SU-DHL-6 (cell line): Measurements from ENCODE around the gene PRM1.

ENCODE experiments used
- H2AFZ ChIP-seq: fragments of 200-600 bp; sonication (generic); 2 replicates; pipeline ENCODE4 v1.6.1; 2014; ENCODE audit warnings: low read depth, mild to moderate bottlenecking, moderate library complexity, mixed read lengths, antibody characterized with exemption, low read length; ENCODE audit not compliant: severe bottlenecking
- H3F3A ChIP-seq: fragments of 200-600 bp; shearing (Covaris generic); 2 replicates; pipeline ENCODE4 v1.6.0; 2016; ENCODE audit warnings: antibody characterized with exemption, mild to moderate bottlenecking; ENCODE audit not compliant: insufficient read depth
- H3K27ac ChIP-seq: fragments of 200-600 bp; sonication (generic); 2 replicates; pipeline ENCODE4 v1.5.1; 2016; ENCODE audit warnings: low read depth, mild to moderate bottlenecking, low read length, moderate library complexity, mixed read lengths
- H3K27me3 ChIP-seq: fragments of 200-600 bp; sonication (generic), shearing (Covaris generic); 2 replicates; pipeline ENCODE4 v1.6.0; 2014; ENCODE audit warnings: mild to moderate bottlenecking, low read length
- H3K36me3 ChIP-seq: fragments of 200-600 bp; sonication (generic); 2 replicates; pipeline ENCODE4 v1.6.1; 2014; ENCODE audit warnings: mild to moderate bottlenecking, low read length, mixed read lengths
- H3K4me2 ChIP-seq: fragments of 300-600, 200-600 bp; shearing (Covaris generic), sonication (generic); 2 replicates; pipeline ENCODE4 v1.6.0; 2014; ENCODE audit warnings: low read length, low read depth, mild to moderate bottlenecking; ENCODE audit not compliant: poor library complexity, severe bottlenecking
- H3K4me3 ChIP-seq: fragments of 200-600 bp; sonication (generic); 2 replicates; pipeline ENCODE4 v1.5.1; 2014; ENCODE audit warnings: antibody characterized with exemption, low read length, mild to moderate bottlenecking, mixed read lengths; ENCODE audit not compliant: insufficient read depth, poor library complexity, severe bottlenecking
- H3K79me2 ChIP-seq: fragments of 200-600 bp; sonication (generic); 2 replicates; pipeline ENCODE4 v1.6.1; 2014; ENCODE audit warnings: mild to moderate bottlenecking, low read length, moderate library complexity; ENCODE audit not compliant: insufficient read depth
- H3K9ac ChIP-seq: fragments of 200-600 bp; sonication (generic); 2 replicates; pipeline ENCODE4 v1.7.0; 2014; ENCODE audit warnings: mild to moderate bottlenecking, low read length
- H3K9me2 ChIP-seq: fragments of 200-600 bp; sonication (generic); replicated peaks from 2 replicates; pipeline ENCODE4 v1.6.1; 2014; ENCODE audit warnings: low read length; ENCODE audit not compliant: insufficient read depth
- H3K9me3 ChIP-seq: fragments of 200-600 bp; sonication (generic); 2 replicates; pipeline ENCODE4 v1.6.1; 2014; ENCODE audit warnings: low read length, mixed read lengths; ENCODE audit not compliant: insufficient read depth
- H4K20me1 ChIP-seq: fragments of 200-600 bp; sonication (generic); 2 replicates; pipeline ENCODE4 v1.6.1; 2014; ENCODE audit warnings: low read depth, mild to moderate bottlenecking, antibody characterized with exemption, low read length, moderate library complexity, mixed read lengths
- EZH2phosphoT487 ChIP-seq: fragments of 200-600 bp; sonication (generic), shearing (Covaris generic); conservative IDR thresholded peaks from 2 replicates; pipeline ENCODE4 v1.6.1; 2018; ENCODE audit warnings: mild to moderate bottlenecking, antibody characterized with exemption, low read length, moderate library complexity, mixed read lengths
- TF ChIP-seq, protein P1 (sequence below): fragments of 200-600 bp; sonication (generic); IDR thresholded peaks from one replicate; pipeline ENCODE4 v1.5.1; 2017; ENCODE audit warnings: antibody characterized with exemption, mild to moderate bottlenecking, low read length, moderate library complexity; ENCODE audit not compliant: insufficient read depth, poor library complexity, severe bottlenecking

The PRM1 gene

DNA sequence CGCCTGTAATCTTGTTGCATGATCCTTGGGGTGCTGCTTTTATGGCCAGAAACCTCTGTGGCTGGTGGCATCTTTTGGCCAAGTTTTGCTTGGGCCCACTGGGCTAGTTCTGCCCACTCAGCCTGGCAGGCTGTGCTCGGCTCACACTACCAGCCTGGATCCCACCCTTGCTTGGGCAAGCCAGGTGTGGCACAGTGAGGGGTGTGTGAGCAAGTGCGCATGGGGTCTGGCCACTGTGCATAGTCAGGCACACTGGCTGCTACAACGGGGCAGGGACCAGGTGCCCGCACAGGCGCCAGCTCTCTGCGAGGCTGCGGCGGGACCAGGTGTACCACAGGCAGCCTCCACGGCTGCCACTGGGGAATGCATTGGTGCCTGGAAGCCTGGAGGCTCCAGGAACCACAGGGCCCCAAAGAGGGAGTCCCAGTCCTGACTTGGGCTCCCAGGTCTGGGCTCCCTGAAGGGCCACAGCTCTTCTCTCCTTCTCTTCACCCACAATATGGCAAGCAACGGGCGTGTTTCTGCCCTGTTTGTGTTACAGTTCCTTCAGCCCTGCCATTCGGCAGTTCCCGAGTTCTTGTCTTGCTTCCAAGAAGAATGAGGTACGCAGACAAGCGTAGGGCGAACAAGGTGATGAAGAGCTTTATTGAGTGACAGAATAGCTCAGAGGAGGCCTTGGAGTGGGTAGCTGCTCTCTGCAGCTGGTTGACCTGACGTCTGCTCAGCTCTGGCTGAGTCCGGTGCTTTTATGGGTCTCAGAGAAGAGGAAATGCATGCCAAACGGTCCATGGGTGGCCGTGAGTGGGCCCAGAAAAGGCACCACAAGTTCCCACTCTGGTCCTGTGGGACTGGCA lies 26.7 kb upstream of the PRM1 start:
- no peak overlapping the region for H3K27ac ChIP-seq
- no peaks in the 10 kb centered on the region for H3K9me2 ChIP-seq
- no peak overlapping the region for H3K9ac ChIP-seq
- H4K20me1 ChIP-seq: no peaks in the 10 kb centered on the region
- no peaks in the 10 kb centered on the region for H3K36me3 ChIP-seq
- H3K79me2 ChIP-seq: no peaks in the 10 kb centered on the region
- no peak overlapping the region for H3K4me3 ChIP-seq
- peaks cover 12% of the 10 kb centered on the region for H3F3A ChIP-seq
- H3K9me3 ChIP-seq: 0 out of 2 replicates have a peak, but pooled peaks cover 5% of the 10 kb centered on the region
- TF ChIP-seq, protein P1, sequence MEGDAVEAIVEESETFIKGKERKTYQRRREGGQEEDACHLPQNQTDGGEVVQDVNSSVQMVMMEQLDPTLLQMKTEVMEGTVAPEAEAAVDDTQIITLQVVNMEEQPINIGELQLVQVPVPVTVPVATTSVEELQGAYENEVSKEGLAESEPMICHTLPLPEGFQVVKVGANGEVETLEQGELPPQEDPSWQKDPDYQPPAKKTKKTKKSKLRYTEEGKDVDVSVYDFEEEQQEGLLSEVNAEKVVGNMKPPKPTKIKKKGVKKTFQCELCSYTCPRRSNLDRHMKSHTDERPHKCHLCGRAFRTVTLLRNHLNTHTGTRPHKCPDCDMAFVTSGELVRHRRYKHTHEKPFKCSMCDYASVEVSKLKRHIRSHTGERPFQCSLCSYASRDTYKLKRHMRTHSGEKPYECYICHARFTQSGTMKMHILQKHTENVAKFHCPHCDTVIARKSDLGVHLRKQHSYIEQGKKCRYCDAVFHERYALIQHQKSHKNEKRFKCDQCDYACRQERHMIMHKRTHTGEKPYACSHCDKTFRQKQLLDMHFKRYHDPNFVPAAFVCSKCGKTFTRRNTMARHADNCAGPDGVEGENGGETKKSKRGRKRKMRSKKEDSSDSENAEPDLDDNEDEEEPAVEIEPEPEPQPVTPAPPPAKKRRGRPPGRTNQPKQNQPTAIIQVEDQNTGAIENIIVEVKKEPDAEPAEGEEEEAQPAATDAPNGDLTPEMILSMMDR: no peak
- TF ChIP-seq EZH2phosphoT487: no peak
- H3K4me2 ChIP-seq: no peak overlapping the region
- no peaks in the 10 kb centered on the region for H3K27me3 ChIP-seq
- no peak overlapping the region for H2AFZ ChIP-seq

DNA sequence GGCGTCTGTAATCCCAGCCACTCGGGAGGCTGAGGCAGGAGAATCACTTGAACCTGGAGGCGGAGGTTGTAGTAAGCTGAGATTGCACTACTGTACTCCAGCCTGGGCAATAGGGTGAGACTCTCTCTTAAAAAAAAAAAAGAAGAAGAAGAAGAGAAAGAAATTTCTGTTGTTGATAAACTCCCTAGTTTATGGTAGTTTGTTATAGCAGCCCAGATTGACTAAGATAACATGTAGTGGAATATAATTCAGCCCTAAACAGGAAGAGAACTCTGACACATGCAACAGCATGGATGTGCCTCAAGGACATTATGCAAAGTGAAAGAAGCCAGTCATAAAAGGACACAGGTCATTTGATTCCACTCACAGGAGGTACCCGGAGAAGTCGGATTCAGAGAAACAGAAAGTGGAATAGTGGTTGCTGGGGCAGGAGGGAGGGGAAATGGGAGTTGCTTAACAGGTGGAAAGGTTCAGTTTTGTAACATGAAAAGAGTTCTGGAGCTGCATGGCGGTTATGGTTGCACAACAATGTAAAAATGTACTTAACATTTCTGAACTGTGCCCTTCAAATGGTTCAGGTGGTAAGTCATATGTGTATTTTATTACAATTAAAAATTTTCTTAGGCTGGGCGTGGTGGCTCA lies 26.0 kb upstream of the PRM1 start:
- Histone ChIP-seq H2AFZ (no peak overlapping the region), H3F3A (peaks cover 12% of the 10 kb centered on the region), H3K4me3 (no peak overlapping the region), H3K36me3 (no peaks in the 10 kb centered on the region), H3K4me2 (no peak overlapping the region), H3K27me3 (no peaks in the 10 kb centered on the region), H3K27ac (no peak overlapping the region), H3K9me3 (0 out of 2 replicates have a peak, but pooled peaks cover 5% of the 10 kb centered on the region), H4K20me1 (no peaks in the 10 kb centered on the region), H3K9ac (no peak overlapping the region), H3K79me2 (no peaks in the 10 kb centered on the region), H3K9me2 (no peaks in the 10 kb centered on the region)
- TF ChIP-seq, protein P1: no peak
- no peak for TF ChIP-seq EZH2phosphoT487

DNA sequence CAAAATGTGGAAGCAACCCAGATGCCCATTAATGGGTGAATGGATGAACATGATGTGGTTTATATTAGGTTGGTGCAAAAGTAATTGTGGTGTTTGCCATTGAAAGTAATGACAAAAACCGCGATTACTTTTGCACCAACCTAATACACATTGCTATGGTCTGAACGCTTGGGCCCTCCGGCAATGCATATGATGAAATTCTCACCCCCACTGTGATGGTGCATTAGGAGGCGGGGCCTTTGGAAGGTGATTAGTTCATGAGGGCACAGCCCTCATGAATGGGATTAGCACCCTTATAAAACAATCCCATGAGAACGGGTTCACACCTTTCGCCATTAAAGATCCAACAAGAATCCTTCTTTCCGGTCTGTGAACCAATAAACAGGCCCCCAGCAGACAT lies 25.3 kb upstream of the PRM1 start:
- no peak overlapping the region for H3K9ac ChIP-seq
- no peaks in the 10 kb centered on the region for H4K20me1 ChIP-seq
- no peak for TF ChIP-seq EZH2phosphoT487
- TF ChIP-seq, protein P1: no peak

More for the DNA sequence above, 25.3 kb upstream of the PRM1 start:
- no peaks in the 10 kb centered on the region for H3K36me3 ChIP-seq
- no peaks in the 10 kb centered on the region for H3K79me2 ChIP-seq
- no peak overlapping the region for H3K4me2 ChIP-seq
- 0 out of 2 replicates have a peak, but pooled peaks cover 5% of the 10 kb centered on the region for H3K9me3 ChIP-seq
- H3K9me2 ChIP-seq: no peaks in the 10 kb centered on the region
- no peaks in the 10 kb centered on the region for H3K27me3 ChIP-seq
- H3K4me3 ChIP-seq: no peak overlapping the region
- H3K27ac ChIP-seq: no peak overlapping the region
- no peak overlapping the region for H2AFZ ChIP-seq
- H3F3A ChIP-seq: peaks cover 12% of the 10 kb centered on the region
